Colonic mucosa (tissue), 4 donors: Measurements from ENCODE around the gene KCTD3. TPM values are rescaled to one million over a fixed set of nuclear protein-coding genes. Genes with fewer than 3 reads are reported as not detected.

ENCODE experiments used
- DNase-seq: peaks from one replicate; pipeline ENCODE4 v3.0.0-alpha.2; 2020
- H3K27ac ChIP-seq: fragments of 200-600 bp; one replicate; pipeline ENCODE4 v1.8.0; 2021
- H3K27me3 ChIP-seq: fragments of 200-600 bp; one replicate; pipeline ENCODE4 v1.8.0; 2021
- H3K36me3 ChIP-seq: fragments of 200-600 bp; one replicate; pipeline ENCODE4 v1.8.0; 2021
- H3K4me1 ChIP-seq: fragments of 200-600 bp; one replicate; pipeline ENCODE4 v1.8.0; 2021; ENCODE audit warnings: mild to moderate bottlenecking
- H3K4me3 ChIP-seq: fragments of 200-600 bp; one replicate; pipeline ENCODE4 v1.8.0; 2021
- H3K9ac ChIP-seq, 2 donors: one replicate each; pipeline ENCODE4 v1.7.0; 2013; ENCODE audit warnings: control low read depth in 2 of 2, low read depth in 2 of 2, low read length in 2 of 2
- H3K9me3 ChIP-seq: fragments of 200-600 bp; one replicate; pipeline ENCODE4 v1.8.0; 2021
- CTCF ChIP-seq: fragments of 200-600 bp; IDR thresholded peaks from one replicate; pipeline ENCODE4 v1.8.0; 2022; ENCODE audit warnings: antibody characterized with exemption, mild to moderate bottlenecking
- intact Hi-C: fragments of 100-400 bp; cut with DNase I; formaldehyde crosslinking; loops from one replicate; pipeline ENCODE4 v1.14.1; 2022
- total RNA-seq, 2 donors: library from RNA; stranded (reverse); fragmentation: NEBNext Ultra II Directional in 1 of 2; extraction: Animal tissue kit (Norgen Biotek cat#: 25700) in 1 of 2; gene quantifications; one replicate each; pipeline ENCODE4 v1.2.1, GENCODE V29; 2021
- donor health status: healthy.
- donor health status: DM: no; HTN: no; CAD: no.
- donor health status: DM: no; HTN: no; CAD: no.

The KCTD3 gene
- total RNA-seq, 2 donors from 2014 or later = 33.6 to 50.9 TPM

- H3K9me3 ChIP-seq = no peaks in the 10 kb centered on the region
- H3K9ac ChIP-seq = no peak overlapping the region
- no peak for TF ChIP-seq CTCF
- DNase-seq = no peak
- no peaks in the 10 kb centered on the region for H3K36me3 ChIP-seq
- H3K27ac ChIP-seq = no peak overlapping the region
- no peak overlapping the region for H3K4me3 ChIP-seq
- intact Hi-C loops = no loop called here
- no peaks in the 10 kb centered on the region for H3K4me1 ChIP-seq
- H3K27me3 ChIP-seq = no peaks in the 10 kb centered on the region
Measured at GRCh38 chr1:215544566-215544965, 22.5 kb upstream of the KCTD3 start.

GRCh38 chr1:215545096-215545495, 22.0 kb upstream of the KCTD3 start:
- no peaks in the 10 kb centered on the region for H3K4me1 ChIP-seq
- intact Hi-C loops = no loop called here
- H3K27ac ChIP-seq = no peak overlapping the region
- no peak for TF ChIP-seq CTCF
- DNase-seq = no peak
- H3K9ac ChIP-seq = no peak overlapping the region
- H3K9me3 ChIP-seq = no peaks in the 10 kb centered on the region
- H3K27me3 ChIP-seq = no peaks in the 10 kb centered on the region
- no peaks in the 10 kb centered on the region for H3K36me3 ChIP-seq
- no peak overlapping the region for H3K4me3 ChIP-seq

DNA sequence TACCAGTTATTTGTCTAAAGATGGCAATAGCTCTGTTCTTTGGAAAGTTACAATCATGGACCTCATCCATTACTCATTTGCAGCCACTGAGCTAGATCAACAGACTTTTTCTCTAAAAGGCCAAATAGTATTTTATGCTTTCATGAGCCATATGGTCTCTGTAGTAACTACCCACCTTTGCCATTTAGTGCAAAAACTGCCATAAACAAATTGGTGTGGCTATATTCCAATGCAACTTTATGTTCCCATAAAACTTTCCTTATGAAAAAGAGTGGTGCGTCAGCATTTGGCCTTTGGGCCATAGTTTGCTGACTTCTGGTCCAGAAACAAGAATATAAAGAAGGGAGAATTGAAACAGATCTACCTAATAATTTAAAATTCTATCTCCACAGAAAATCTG, 20.1 kb upstream of the KCTD3 start:
- Histone ChIP-seq H3K9ac (no peak overlapping the region), H3K36me3 (no peaks in the 10 kb centered on the region), H3K9me3 (no peaks in the 10 kb centered on the region), H3K4me3 (no peak overlapping the region), H3K4me1 (no peaks in the 10 kb centered on the region), H3K27me3 (no peaks in the 10 kb centered on the region), H3K27ac (no peak overlapping the region)
- TF ChIP-seq CTCF = no peak
- intact Hi-C loops = no loop called here
- DNase-seq = no peak

DNA sequence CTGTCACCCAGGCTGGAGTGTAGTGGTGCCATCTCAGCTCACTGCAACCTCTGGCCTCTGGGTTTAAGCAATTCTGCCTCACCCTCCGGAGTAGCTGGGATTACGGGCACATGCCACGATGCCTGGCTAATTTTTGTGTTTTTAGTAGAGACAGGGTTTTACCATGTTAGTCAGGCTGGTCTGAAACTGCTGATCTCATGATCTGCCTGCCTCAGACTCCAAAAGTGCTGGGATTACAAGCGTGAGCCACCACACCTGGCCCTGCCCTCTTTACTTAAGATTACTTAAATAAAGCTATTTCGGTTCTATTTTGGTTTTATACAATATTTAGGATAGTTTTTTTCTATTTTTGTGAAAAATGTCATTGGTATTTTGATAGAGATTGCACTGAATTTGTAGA, 15.3 kb upstream of the KCTD3 start:
- H3K27me3 ChIP-seq = no peaks in the 10 kb centered on the region
- no peak overlapping the region for H3K4me3 ChIP-seq
- DNase-seq = no peak
- H3K27ac ChIP-seq = no peak overlapping the region
- H3K9me3 ChIP-seq = no peaks in the 10 kb centered on the region
- intact Hi-C loops = no loop called here
- H3K9ac ChIP-seq = no peak overlapping the region
- no peaks in the 10 kb centered on the region for H3K36me3 ChIP-seq
- TF ChIP-seq CTCF = no peak
- no peaks in the 10 kb centered on the region for H3K4me1 ChIP-seq

DNA sequence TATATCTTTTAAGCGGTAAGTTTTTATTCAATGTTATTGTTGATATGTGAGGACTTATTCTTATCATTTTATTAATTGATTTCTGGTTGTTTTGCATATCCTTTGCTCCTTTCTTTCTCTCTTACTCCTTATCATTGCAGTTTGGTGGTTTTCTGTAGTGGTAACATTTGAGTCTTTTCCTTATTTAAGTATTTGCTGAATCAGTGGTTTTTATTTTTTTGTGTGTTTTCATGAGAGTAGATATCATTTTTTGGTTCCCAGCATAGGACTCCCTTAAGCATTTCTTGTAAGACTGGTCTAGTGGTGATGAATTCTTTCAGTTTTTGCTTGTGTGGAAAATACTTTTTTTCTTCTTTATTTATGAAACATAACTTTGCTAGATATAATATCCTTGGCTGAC, 12.2 kb upstream of the KCTD3 start:
- no peaks in the 10 kb centered on the region for H3K4me1 ChIP-seq
- no peak for DNase-seq
- H3K27me3 ChIP-seq = no peaks in the 10 kb centered on the region
- H3K36me3 ChIP-seq = no peaks in the 10 kb centered on the region
- no peak overlapping the region for H3K27ac ChIP-seq
- H3K9ac ChIP-seq = no peak overlapping the region
- no peak for TF ChIP-seq CTCF
- H3K9me3 ChIP-seq = no peaks in the 10 kb centered on the region
- intact Hi-C loops = no loop called here
- H3K4me3 ChIP-seq = no peak overlapping the region

- Histone ChIP-seq H3K9ac (no peak overlapping the region), H3K9me3 (no peaks in the 10 kb centered on the region), H3K4me3 (no peak overlapping the region), H3K27me3 (no peaks in the 10 kb centered on the region), H3K4me1 (no peaks in the 10 kb centered on the region), H3K36me3 (no peaks in the 10 kb centered on the region), H3K27ac (no peak overlapping the region)
- no peak for DNase-seq
- no peak for TF ChIP-seq CTCF
- intact Hi-C loops = no loop called here
Measured at GRCh38 chr1:215555531-215555930, 11.6 kb upstream of the KCTD3 start.
